ENCODE results near the gene LDHD. TPM values are rescaled to one million over a fixed set of nuclear protein-coding genes. Genes with fewer than 3 reads are reported as not detected.

The LDHD gene
- polyA plus RNA-seq, 1 donor (not counting 4 experiments of a cell fraction or from before 2014, with no cell fraction given) = 0.34 TPM

GRCh38 chr16:75121949-75122568 is 5.5 kb upstream of the LDHD start:
- no peak overlapping the region for H3K4me3 ChIP-seq (ENCODE audit: control insufficient read depth in 2 of 3, extremely low read depth in 1 of 3, insufficient read depth in 2 of 3, low read depth in 1 of 3, low read length in 3 of 3)
- H2AFZ ChIP-seq (ENCODE audit: control insufficient read depth, low read length) = no peak overlapping the region
- no peak for TF ChIP-seq CTCF (optimal IDR thresholded peaks at IDR 0.05 in 1 of 3, IDR thresholded peaks at IDR 0.05 in 1 of 3, conservative IDR thresholded peaks at IDR 0.05 in 1 of 3; ENCODE audit: extremely low read depth in 1 of 3, insufficient read depth in 2 of 3, low read length in 3 of 3)
- TF ChIP-seq EZH2 (IDR thresholded peaks at IDR 0.05; ENCODE audit: low read length) = no peak
- no peaks in the 10 kb centered on the region for H3K4me1 ChIP-seq (ENCODE audit: control insufficient read depth, extremely low read depth, insufficient read depth, low read length)
- dilution Hi-C loops (cut with MboI; ENCODE audit: extremely low pct_ligation_motif_present, low sequenced_read_pairs) = no loop called here
- H3K36me3 ChIP-seq (ENCODE audit: control insufficient read depth in 2 of 2, extremely low read depth in 1 of 2, insufficient read depth in 2 of 2, low read length in 2 of 2) = no peaks in the 10 kb centered on the region
- no peaks in the 10 kb centered on the region for H4K20me1 ChIP-seq (ENCODE audit: control insufficient read depth, extremely low read depth, insufficient read depth, low read length)
- H3K27ac ChIP-seq (ENCODE audit: control insufficient read depth, insufficient read depth, low read length) = no peak overlapping the region
- no peaks in the 10 kb centered on the region for H3K79me2 ChIP-seq (ENCODE audit: control insufficient read depth, insufficient read depth, low read length)
- no peaks in the 10 kb centered on the region for H3K9me1 ChIP-seq (ENCODE audit: control insufficient read depth, extremely low read depth, insufficient read depth, low read length)
- peaks cover 4% of the 10 kb centered on the region for H3K9me3 ChIP-seq (ENCODE audit: control insufficient read depth, low read depth, low read length)
- no peak overlapping the region for H3K9ac ChIP-seq (ENCODE audit: control insufficient read depth, extremely low read depth, insufficient read depth, low read length)
- H3K27me3 ChIP-seq (ENCODE audit: control insufficient read depth, extremely low read depth, insufficient read depth, low read length) = no peaks in the 10 kb centered on the region
- no peak overlapping the region for H3K4me2 ChIP-seq (ENCODE audit: control insufficient read depth, extremely low read depth, insufficient read depth, low read depth, low read length)
- DNase-seq (ENCODE audit: low read depth, low spot score) (no peak), FAIRE-seq (no peak)

DNA sequence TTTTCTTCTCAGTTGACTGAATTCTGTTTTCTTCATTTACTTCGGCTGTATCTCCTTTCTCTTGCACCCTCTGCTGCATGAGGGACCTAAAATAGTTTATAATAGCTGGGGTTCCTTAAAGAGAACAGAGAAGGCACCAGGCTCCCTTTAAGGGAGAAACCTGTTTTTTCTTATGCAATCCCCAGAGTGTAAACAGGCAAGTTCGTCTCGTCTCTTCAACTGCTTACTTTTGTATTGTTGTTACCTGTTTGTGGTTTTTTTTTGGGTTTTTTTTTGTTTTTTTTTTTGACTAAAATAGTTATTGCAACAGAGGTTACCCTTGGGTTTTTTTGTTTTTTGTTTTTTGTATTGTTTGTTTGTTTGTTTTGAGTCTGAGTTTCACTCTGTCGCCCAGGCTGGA is 3.7 kb upstream of the LDHD start:
- H4K20me1 ChIP-seq (ENCODE audit: control insufficient read depth, extremely low read depth, insufficient read depth, low read length) = no peaks in the 10 kb centered on the region
- FAIRE-seq (no peak), DNase-seq (ENCODE audit: low read depth, low spot score) (no peak)
- no peak overlapping the region for H3K9ac ChIP-seq (ENCODE audit: control insufficient read depth, extremely low read depth, insufficient read depth, low read length)
- H3K4me1 ChIP-seq (ENCODE audit: control insufficient read depth, extremely low read depth, insufficient read depth, low read length) = no peaks in the 10 kb centered on the region
- H3K4me3 ChIP-seq (ENCODE audit: control insufficient read depth in 2 of 3, extremely low read depth in 1 of 3, insufficient read depth in 2 of 3, low read depth in 1 of 3, low read length in 3 of 3) = no peak overlapping the region
- no peak overlapping the region for H3K4me2 ChIP-seq (ENCODE audit: control insufficient read depth, extremely low read depth, insufficient read depth, low read depth, low read length)
- TF ChIP-seq EZH2 (IDR thresholded peaks at IDR 0.05; ENCODE audit: low read length) = no peak
- TF ChIP-seq CTCF (optimal IDR thresholded peaks at IDR 0.05 in 1 of 3, IDR thresholded peaks at IDR 0.05 in 1 of 3, conservative IDR thresholded peaks at IDR 0.05 in 1 of 3; ENCODE audit: extremely low read depth in 1 of 3, insufficient read depth in 2 of 3, low read length in 3 of 3) = no peak
- H3K27me3 ChIP-seq (ENCODE audit: control insufficient read depth, extremely low read depth, insufficient read depth, low read length) = no peaks in the 10 kb centered on the region
- no peak overlapping the region for H3K27ac ChIP-seq (ENCODE audit: control insufficient read depth, insufficient read depth, low read length)
- H2AFZ ChIP-seq (ENCODE audit: control insufficient read depth, low read length) = no peak overlapping the region
- no peaks in the 10 kb centered on the region for H3K36me3 ChIP-seq (ENCODE audit: control insufficient read depth in 2 of 2, extremely low read depth in 1 of 2, insufficient read depth in 2 of 2, low read length in 2 of 2)
- no peaks in the 10 kb centered on the region for H3K79me2 ChIP-seq (ENCODE audit: control insufficient read depth, insufficient read depth, low read length)
- H3K9me3 ChIP-seq (ENCODE audit: control insufficient read depth, low read depth, low read length) = peaks cover 4% of the 10 kb centered on the region
- dilution Hi-C loops (cut with MboI; ENCODE audit: extremely low pct_ligation_motif_present, low sequenced_read_pairs) = no loop called here
- no peaks in the 10 kb centered on the region for H3K9me1 ChIP-seq (ENCODE audit: control insufficient read depth, extremely low read depth, insufficient read depth, low read length)

Data from keratinocyte (primary cell).